Activated gamma-delta T cell treated with anti-CD3 and anti-CD28 coated beads, Interleukin-2, amount 50 U/mL, for 16 hours (primary cell): ENCODE data around the gene HGF.

Experiments used
- DNase-seq: peaks from one replicate; pipeline ENCODE4 v3.0.0-alpha.2; 2020; ENCODE audit warnings: low read depth

HGF gene

DNA sequence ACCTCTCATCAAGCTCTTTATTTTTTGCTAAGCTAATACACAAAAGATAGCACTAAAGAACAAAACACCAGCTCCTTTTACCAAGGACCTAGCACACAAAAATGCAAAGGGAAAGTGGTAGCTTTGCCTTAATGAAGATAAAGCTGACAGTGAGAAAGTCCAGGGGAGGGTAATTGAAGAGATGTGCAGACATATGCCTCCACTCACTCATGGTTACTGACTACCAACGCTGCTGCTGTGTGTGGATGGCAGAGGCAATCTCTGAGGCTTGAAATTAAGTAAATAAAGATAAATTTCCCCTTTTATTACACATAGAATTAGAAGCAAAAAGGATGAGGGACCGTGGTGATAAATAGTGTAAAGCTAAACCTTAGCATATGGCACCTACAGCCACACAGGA, 87.0 kb downstream of the HGF start:
- DNase-seq = no peak

- DNase-seq = no peak
These were observed 89.7 kb downstream of the HGF start for GRCh38 chr7:81680120-81680519.

DNA sequence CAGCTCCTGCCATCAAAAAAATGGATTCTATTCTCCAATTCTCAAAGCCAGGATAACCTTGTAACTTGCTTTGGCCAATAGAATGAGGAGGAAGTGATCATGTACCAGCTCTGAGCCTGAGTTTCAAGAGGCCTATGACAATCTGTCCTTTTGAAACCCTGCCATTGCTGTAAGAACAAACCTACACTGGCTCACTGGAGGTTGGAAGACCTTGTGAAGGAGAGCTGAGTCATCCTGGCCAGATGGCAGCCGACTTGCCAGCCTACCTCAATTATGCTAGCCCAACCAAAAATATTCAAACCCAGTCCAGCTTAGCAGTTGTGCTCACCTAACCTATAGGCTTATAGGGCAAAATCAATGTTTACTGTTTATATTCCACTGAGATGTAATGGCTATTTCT, 93.0 kb downstream of the HGF start:
- no peak for DNase-seq

- no peak for DNase-seq
These were observed 93.6 kb downstream of the HGF start for GRCh38 chr7:81676105-81676811.

DNA sequence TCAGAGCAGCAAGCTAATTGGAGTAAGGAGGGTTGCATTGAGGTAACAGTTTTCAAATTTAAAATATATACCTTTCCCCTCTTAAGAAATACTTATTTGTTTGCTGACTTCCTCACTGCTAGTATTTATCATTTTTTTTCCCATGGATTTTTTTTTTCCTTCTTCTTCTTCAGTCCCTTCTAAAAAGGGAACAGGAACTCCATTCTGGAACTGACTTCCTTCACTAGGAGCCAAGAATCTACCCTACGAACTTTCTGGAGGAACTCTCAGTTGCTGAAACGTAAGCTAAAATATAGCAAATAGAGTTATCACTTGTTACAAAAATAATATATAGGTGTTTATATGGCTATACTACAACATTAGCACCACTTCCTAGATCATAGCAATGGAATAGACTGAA, 95.4 kb downstream of the HGF start:
- DNase-seq = no peak

DNA sequence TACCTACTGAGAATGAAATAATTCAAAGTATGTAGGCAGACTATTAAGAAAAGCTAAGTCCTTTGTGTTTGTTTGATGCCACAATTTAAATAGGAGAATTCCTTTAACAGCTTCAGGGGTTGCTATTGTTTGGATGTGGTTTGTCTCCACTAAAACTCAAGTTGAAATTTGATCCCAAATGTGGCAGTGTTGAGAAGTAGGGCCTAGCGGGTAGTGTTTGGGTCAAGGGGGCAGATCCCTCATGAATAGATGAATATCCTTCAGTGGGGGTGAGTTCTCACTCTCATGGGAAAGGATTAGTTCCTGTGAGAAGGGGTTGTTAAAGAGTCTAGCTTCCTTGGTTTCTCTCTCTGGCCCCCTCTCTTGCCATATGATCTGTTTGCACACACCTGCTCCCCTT, 97.0 kb downstream of the HGF start:
- no peak for DNase-seq

GRCh38 chr7:81669476-81670105, 100.3 kb downstream of the HGF start:
- DNase-seq = no peak

- DNase-seq = no peak
These were observed 103.6 kb downstream of the HGF start for GRCh38 chr7:81666209-81666608.

GRCh38 chr7:81665236-81665635, 104.6 kb downstream of the HGF start:
- DNase-seq = no peak

GRCh38 chr7:81664304-81664703, 105.5 kb downstream of the HGF start:
- DNase-seq = no peak

GRCh38 chr7:81662531-81662930, 107.3 kb downstream of the HGF start:
- no peak for DNase-seq

GRCh38 chr7:81659697-81660395, 110.0 kb downstream of the HGF start:
- DNase-seq = no peak

- DNase-seq = no peak
These were observed 112.3 kb downstream of the HGF start for GRCh38 chr7:81657551-81657950.

DNA sequence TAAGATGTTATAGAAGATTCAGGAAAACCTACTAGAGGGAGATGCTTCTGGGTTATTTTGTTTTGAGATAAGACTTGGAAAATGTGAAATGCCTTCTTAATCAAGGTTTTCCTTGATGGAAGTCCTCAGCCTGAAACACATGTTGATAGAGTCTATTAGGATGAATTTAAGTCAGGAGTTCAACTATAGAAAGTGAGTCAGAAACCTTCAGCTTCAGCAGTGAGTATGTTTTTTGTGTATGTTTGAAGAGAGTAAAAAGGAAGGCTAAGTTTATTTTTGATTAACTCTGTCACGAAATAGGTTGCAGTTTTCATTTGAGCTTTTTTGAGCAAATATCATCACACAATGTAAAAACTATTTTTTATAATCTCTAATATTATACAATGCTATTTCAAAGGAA, 114.6 kb downstream of the HGF start:
- DNase-seq = no peak

DNA sequence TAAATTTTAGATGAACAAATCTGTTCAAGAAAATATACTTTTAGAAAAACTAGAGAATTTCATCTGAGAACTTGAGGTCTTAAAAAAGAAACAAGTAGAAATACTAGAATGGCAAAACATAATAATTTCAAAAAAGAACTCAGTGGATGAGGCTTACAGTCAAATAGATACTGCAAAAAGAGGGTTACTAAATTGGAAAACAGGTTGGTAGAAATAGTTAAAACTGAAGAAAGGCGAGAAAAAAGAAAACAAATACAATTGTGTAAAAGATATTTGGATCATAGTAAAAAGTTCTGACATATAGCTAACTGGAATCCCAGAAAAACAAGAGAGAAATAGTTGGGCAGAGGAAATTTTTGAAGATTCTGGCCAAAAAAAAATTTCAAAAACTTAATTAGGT, 117.6 kb downstream of the HGF start:
- DNase-seq = no peak
